GM11168 (cell line): ENCODE results near the gene SORD.
"Not testable (repeated sequence)": the region's sequence is repeated elsewhere in the genome, so short reads cannot be mapped to it uniquely, and the experiment has no call there.

ENCODE experiments used
- in situ Hi-C: fragments of 300-500 bp; cut with MboI; formaldehyde crosslinking; loops from one replicate; pipeline ENCODE4 v1.12.0; 2022; ENCODE audit warnings: low sequenced_read_pairs; ENCODE audit not compliant: unreplicated experiment

Gene SORD

GRCh38 chr15:45022871-45023658 lies at the start of gene SORD:
Gene SORD, plus strand, starts transcription at chr15:45023195. Its CDS starts 89 bp downstream, at chr15:45023284.
- in situ Hi-C loops: loop anchor here (10.0 kb wide), 1 partner anchor 148 kb away; no protein-coding TSS in a partner anchor

- in situ Hi-C loops: not testable (repeated sequence)
Observed at GRCh38 chr15:44976183-44976582, 46.8 kb upstream of the SORD start.

GRCh38 chr15:44977781-44978180 lies 45.2 kb upstream of the SORD start:
- in situ Hi-C loops: not testable (repeated sequence)

- in situ Hi-C loops: not testable (repeated sequence)
Observed at GRCh38 chr15:44979617-44980339, 43.2 kb upstream of the SORD start.

DNA sequence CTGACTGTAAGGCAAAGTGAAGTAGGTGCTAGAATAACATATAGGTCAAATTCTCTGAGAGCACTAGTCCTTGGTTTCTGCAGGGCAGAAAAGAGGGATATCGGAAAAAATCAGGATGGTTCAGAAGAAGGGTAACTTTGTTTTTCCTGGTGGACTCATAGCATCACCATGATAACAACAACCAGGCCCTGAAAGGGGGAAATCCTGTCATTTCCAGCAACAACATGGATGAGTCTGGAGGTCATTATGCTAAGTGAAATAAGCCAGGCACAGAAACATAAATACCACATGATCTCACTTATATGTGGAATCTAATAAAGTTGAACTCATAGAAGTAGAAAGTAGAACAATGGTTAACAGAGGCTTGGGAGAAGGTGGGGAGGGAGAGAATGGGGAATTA lies 38.9 kb upstream of the SORD start:
- in situ Hi-C loops: not testable (repeated sequence)

- in situ Hi-C loops: not testable (repeated sequence)
Observed at GRCh38 chr15:44986346-44987055, 36.5 kb upstream of the SORD start.

- in situ Hi-C loops: not testable (repeated sequence)
Observed at GRCh38 chr15:44987711-44988110, 35.3 kb upstream of the SORD start.

DNA sequence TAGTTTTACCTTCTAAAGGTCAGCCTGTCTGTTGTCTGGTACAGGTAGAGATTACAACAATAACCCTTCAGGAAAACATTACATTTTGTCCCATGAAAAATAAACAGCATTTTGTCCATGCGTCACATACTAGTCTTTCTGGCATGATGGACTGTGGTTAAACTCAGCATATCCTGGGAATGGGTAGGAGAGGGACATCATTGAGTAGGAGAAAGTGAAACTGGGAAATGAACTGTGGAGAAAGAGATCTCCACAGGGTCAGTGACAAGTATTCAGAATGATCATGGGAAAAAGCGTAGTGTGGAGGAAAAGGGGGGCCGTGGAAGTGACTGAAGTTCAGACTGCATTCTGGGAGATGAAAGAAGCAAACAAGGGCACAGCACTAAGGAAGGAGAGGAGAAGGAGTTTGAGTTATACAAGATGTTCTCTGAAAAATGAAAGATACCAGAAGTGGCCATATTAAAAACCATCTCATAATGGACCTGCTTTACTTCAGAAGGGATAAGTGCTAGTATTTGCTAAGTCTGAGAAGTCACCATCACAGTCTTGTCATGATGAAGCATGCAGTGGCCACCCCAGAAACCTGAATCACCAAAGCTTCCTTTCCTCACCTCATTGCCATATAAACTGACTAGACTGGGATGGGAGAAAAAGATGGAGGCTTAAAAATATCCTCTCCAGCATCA lies 34.7 kb upstream of the SORD start:
- in situ Hi-C loops: not testable (repeated sequence)

DNA sequence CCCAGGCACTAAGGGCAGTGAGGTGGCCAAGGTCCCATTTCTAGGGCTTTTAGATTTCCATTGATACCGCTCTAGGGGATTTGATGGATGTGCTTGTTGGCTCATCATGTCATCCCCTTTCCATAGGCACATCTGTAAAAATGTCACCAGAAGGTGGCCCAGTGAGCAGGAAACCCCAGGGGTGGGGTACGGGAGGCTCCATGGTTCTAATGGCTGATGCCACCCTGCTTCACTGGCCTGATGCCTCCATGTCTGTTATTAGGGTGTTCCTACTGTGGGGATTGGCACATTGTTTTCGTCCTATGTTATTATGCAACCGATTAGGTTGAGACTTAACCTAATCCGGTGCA lies 34.1 kb upstream of the SORD start:
- in situ Hi-C loops: not testable (repeated sequence)

DNA sequence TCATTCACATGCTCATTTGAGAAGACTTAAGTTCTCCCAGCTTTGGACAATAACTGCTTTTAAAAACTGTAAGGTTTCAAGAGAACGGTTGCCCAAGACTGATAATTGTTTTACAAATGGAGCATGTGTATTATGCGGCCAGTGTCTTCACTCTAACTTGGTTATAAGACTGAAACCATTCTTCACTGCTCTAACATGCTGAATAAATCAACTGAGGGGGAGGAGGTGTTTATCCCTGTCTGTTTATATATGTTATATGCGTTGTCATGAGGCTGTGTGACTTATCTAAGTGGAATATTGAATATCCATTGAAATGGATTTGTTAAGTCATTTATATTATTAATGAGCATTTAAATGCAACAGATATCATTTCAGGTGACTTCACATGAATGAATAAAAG lies 25.4 kb upstream of the SORD start:
- in situ Hi-C loops: not testable (repeated sequence)

GRCh38 chr15:44999105-44999504 lies 23.9 kb upstream of the SORD start:
- in situ Hi-C loops: no loop called here

DNA sequence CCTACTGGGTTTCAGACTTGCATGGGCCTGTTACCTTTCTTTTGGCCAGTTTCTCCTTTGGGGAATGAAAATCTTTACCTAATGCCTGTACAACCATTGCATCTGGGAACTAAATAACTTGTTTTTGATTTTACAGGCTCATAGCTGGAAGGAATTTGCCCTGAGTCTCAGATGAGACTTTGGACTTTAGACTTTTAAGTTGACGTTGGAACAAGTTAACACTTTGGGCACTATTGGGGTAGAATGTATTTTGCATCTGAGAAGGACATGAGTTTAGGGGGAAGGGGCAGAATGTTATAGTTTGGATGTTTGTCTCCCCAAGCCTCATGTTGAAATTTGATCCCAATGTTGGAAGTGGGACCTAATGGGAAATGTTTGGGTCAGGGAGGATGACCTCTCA lies 21.8 kb upstream of the SORD start:
- in situ Hi-C loops: not testable (repeated sequence)

DNA sequence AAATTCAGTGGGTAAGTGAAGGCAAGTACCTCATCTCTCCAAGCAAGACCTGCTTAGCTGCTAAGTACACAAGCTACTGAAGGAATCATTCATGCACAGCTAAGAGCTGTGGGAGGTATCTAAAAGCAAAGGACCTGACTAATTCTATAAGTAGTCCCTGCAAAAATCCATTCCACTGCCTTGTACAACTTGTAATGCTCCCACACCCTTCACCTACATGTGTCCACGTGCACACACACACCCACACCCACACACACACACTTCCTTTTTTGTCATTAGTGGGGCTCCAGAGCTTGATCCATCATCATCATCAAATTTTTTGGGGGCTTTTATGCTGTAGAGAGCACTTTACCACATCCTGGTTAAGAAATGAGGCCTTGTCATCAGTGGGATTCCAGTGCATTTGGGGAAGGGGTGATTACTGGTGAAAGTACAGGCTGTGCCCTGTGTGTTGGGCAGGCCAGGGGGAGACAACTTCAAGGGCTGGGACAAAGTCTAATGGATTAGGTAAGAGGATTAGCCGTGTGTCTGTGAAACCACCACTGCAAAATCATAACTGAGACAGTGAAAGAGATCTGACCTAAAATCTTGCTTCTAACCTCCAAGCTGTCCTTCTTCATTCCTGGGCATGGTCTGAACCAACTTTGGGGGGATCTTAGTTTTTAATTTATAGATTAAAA lies 19.1 kb upstream of the SORD start:
- in situ Hi-C loops: not testable (repeated sequence)

GRCh38 chr15:45004590-45005175 lies 18.3 kb upstream of the SORD start:
- in situ Hi-C loops: not testable (repeated sequence)

- in situ Hi-C loops: no loop called here
Observed at GRCh38 chr15:45009046-45009445, 13.9 kb upstream of the SORD start.

GRCh38 chr15:45015114-45015513 lies 7.9 kb upstream of the SORD start:
- in situ Hi-C loops: not testable (repeated sequence)

DNA sequence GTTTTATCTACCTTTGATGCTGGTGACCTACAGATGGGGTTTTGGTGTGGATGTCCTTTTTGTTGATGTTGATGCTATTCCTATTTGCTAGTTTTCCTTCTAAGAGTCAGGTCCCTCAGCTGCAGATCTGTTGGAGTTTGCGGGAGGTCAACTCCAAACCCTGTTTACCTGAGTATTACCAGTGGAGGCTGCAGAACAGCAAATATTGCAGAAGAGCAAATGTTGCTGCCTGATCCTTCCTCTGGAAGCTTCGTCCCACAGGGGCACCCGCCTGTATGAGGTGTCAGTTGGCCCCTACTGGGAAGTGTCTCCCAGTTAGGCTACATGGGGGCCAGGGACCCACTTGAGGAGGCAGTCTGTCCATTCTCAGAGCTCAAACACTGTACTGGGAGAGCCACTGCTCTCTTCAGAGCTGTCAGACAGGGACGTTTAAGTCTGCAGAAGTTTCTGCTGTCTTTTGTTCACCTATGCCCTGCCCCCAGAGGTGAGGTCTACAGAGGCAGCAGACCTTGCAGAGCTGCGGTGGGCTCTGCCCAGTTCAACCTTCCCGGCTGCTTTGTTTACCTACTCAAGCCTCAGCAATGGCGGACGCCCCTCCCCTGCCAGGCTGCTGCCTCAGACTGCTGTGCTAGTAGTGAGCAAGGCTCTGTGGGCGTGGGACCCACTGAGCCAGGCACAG lies 2.6 kb upstream of the SORD start:
- in situ Hi-C loops: loop anchor here (10.0 kb wide), 1 partner anchor 146 kb away; no protein-coding TSS in a partner anchor

DNA sequence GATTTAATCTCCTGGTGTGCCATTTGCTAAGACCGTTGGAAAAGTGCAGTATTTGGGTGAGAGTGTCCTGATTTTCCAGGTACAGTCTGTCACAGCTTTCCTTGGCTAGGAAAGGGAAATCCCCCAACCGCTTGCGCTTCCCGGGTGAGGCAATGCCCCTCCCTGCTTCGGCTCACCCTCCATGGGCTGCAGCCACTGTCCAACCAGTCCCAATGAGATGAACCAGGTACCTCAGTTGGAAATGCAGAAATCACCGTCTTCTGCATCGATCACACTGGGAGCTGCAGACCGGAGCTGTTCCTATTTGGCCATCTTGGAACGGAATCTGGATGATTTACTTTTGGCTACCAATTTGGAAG lies 2.1 kb upstream of the SORD start:
- in situ Hi-C loops: loop anchor here (10.0 kb wide), 1 partner anchor 146 kb away; no protein-coding TSS in a partner anchor

DNA sequence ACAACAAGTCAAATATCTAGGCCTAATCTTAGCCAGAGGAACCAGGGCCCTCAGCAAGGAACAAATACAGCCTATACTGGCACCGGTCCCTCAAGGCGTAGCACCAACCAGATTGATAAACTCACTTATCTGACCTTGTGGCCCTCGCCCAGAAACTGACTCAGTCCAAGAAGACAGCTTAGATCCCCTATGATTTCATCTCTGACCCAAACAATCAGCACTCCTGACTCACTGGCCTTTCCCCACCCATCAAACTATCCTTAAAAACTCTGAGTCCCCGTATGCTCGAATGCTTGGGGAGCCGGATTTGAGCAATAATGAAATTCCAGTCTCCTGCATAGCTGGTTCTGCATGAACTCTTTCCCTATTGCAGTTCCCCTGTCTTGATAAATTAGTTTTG lies 1.6 kb upstream of the SORD start:
- in situ Hi-C loops: loop anchor here (10.0 kb wide), 1 partner anchor 147 kb away; no protein-coding TSS in a partner anchor
